Epidermal melanocyte (primary cell): ENCODE measurements around the gene PDPR.
"Not testable (repeated sequence)": the region's sequence is repeated elsewhere in the genome, so short reads cannot be mapped to it uniquely, and the experiment has no call there.

Experiments
- DNase-seq: peaks from one replicate; pipeline ENCODE4 v3.0.0; 2011; ENCODE audit warnings: low spot score; ENCODE audit not compliant: insufficient read length

Gene PDPR

DNA sequence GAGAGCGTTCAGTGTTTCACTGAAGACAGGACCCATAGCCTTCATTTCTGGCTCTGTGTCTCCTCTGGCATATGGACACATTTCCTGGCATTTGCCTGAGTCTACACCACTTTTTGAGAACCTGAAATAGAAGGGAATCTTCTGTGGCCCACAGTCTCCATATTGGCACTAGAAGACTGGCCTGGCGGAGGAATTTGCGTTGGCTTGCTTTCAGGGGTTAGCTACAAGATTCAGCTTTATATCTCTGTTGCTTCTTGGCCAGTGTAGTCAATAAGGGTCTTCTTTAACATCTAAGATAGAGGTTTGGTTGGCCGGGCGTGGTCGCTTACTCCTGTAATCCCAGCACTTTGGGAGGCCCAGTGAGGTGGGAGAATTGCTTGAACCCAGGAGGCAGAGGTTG lies 46.7 kb downstream of the PDPR start:
- DNase-seq: no peak

DNA sequence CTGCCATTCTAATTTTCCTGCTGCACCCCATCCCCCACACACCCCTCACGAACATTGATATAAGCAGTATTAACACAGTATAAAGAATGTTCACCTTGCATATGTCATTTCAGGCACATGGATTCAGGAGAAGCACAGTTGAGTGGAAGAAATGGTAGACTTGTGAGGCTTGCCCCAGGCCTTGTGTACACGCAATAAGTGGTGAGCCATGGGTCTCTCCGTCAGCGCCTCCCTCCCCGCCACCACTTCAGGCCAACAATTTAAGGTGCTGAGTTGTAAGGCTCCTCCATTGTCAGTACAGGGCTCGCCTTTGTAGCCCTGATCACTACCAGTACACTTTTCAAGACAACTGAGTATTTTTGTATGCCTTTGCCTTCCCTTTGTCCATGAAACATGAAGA lies 47.2 kb downstream of the PDPR start:
- no peak for DNase-seq

DNA sequence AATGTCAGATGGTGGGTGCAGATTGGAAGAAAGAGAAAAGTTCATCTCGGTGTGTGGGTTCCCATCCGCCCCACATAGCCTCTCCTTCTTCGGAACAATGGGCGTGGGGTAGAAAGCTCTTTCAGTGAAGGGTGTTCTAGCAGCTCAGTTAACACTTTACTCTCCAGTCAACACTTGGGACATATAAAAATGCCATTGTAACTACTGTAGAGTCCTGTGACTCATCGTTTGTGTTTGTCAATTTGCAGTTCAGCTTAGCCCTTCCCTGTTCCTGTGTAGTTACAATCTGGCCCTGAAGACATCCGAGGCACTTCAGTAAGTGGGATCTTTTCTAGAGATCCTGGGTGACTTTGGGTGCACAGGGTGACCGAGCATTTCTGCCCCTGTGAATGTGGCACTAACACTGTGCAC lies 47.9 kb downstream of the PDPR start:
- DNase-seq: no peak

DNA sequence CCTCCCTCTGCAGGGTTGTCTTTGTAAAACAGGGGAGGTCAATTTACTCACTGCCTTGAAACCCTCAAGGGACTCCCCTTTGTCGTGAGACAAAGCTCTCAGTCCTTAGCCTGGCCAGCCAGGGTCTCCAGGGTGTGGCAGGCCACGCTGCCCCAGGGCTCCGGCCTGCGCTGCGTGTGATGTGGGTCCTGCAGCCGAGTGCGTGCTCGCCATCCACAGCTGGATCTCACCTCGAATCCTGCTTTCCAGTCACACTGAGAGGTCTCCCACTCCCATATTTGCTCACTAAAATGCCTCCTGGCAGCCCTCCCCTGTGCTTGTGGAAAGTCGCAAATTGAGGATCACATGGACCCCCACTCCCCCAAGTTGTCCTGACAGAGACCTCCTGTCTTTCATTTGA lies 49.5 kb downstream of the PDPR start:
- DNase-seq: no peak

DNA sequence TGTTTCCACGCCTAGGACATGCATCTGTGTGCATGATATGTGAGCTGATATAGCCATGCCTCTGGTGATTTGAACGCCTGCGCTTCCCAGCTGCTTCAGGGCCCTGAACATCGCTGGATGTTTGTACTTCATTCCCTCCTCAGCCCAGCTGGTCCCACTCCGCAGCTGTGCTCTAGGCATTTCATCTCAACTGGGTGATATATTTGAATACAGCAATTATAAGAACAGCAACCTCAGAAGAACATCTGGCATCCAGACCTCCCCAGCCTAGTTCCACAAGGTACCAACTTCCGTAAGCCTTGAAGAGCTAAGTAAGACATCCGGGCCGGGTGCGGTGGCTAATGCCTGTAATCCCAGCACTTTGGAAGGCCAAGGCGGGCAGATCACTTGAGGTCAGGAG lies 52.6 kb downstream of the PDPR start:
- not testable (repeated sequence) for DNase-seq

DNA sequence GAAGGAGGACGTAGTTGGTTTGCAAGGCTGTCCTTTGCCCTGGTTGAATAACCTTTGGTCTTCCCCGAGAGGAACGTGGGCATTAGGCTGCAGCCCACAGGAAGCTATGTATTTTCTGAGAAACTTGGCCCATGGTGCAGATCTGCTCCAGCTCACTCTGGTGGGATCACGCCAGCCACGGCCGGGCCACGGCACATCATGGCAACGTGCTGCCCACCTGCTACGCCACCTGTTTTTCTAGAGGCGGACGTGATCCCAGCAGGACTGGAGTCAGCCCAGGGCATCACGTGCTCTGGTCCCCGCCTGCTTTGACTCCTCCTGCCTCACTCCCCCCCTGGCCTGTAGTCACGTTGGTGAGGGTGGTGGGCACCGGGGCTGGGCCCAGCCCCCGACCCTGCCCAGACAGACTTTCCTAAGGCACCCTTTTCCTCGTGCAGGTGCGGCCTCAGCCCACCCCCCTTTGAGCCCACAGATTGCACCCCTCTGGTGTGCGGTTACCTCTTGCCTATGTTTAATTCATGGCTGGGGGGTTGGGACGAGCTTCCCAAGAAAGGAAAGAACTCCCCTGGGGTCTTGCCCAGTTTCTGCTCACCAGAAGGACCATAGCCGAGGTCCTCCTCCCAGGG lies 59.2 kb downstream of the PDPR start, which contains the start of gene CLEC18C:
TSS of gene CLEC18C (plus strand) at position 576 of the 626 bp plus-strand sequence. CDS start 492 bp downstream, outside the sequence.
- not testable (repeated sequence) for DNase-seq

DNA sequence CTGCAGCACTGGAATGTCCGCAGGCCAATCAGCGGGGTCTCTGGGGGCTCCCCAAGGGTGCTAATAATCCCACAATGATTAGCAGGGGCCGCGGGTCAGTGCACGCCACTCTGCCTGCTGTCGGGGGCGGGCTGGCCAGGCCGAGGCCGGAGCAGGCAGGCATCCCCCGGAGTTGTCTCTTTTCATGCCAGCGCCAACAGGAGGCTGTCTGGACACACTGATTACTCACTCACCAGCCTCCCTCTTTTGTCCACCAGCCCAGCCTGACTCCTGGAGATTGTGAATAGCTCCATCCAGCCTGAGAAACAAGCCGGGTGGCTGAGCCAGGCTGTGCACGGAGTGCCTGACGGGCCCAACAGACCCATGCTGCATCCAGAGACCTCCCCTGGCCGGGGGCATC lies 59.8 kb downstream of the PDPR start:
- DNase-seq: not testable (repeated sequence)

DNA sequence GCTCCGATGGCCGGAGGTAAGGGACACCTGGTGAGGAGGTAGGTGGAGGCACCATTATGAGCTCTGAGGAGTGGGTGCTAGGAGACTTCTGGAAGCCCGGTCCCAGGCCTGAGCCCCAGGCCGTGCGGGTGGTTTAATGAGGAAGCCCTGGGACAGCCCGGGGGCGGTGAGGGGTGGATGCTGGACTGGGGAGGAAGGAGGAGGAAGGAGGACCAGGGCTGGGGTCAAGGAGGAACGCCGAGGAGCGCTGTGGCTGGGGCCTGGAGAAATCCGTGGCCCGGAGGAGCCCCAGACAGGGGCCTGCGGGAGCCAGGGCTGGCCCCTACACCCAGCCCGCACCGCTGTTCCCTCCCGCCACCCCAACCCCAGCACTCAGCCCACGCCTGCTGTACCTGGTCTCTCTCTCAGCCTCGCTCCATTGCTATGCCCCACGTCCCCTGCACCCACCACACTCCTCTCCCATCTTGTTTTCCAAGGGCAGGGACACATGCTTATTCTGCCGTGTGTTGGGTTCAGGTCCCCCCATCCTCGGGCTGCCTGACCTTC lies 60.3 kb downstream of the PDPR start:
- not testable (repeated sequence) for DNase-seq

DNA sequence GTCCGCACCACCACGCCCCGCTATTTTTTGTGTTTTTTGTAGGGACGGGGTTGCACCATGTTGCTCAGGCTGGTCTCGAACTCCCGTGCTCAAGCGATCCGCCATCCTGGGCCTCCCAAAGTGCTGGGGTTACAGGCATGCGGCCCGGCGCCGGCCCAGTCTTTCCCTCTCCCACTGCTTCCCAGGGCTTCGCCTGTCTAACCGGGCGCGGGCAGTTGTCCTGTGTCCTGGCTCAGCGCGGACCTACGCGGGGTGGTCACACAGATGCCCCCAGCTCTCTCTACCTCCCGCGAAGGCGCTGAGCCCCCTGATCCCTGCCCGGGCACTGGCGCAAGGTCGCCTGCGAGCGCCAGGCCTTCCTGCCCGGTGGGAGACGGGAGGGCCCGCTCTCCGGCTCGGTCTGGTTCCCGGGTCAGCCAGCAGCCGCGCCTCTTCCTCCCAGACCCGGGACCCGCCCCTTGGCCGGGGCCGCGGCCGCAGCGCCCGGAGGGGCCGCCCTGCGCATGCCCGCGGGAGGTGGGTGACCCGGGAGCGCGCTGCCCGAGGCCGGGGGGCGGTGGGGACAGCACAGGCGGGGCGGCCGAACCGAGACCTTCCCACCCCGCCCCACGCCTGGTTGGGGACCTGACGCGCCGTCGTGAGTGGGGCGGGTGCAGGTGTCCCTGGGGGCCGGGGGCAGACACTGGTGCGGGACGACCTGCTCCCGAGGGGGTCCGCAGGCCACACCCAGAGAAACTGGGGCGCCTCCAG lies 73.9 kb downstream of the PDPR start:
- not testable (repeated sequence) for DNase-seq

DNA sequence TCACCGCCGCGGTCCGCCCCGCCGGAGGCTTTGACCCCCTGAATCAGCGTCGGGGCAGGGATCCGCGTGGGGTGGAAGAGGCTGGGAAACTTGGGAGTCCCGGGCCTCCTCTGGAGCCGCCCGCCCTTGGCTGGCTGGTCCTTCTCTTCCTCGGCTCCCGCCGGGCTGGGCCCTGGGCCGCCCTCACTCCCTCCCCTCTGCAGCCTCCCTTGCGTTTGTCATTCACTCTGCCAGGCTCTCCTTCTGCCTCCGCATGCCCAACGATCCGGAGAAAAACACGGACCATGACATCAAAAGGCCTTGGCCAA lies 74.4 kb downstream of the PDPR start:
- not testable (repeated sequence) for DNase-seq

DNA sequence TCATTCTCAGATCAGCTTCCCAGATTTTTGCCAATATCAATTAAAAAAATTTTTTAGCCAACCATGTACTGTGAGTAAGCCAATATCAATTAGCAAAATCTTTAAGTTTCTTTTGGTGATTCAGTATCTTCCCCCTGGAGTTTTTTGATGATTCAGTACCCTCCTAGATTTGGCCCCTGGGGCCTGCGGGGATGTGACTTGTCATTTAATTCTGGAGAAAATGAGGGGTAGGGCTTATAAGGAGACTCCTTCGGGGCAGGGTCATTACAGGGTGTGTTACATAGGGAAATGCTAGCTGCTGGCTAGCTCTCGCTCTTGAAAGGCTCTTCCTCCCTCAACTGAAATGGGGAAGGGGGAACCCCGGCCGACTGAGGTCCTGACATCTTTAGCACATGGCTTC lies 76.4 kb downstream of the PDPR start:
- not testable (repeated sequence) for DNase-seq

DNA sequence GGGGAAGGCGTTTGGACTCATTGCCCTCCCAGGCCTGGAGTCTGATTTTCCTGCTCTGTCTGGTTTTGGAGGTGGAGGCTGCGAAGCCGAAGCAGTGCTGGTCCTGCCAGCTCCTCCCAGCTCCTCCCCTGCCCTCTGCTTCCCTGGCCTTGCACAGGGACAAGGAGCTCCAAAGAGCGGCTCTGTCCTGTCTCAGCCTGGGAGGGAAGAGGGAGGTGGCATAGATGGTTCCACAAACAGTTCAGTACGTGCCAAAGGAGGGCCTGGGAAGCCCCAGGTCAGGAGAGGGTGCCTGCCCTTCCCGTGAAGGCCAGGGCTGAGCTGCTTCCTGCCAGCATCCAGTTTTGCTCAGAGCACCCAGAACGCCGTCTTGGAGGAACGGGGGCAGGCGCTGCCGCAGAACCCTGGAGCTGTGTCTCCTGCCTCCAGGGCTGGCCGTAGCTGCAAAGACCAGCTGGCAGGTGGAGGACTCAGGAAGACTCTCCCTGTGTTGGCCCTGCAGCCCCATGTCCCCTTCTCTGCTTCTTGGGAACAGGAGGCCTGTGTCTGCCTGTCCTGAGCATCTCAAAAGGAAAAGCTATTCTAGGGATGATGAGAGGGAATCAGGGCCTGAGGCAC lies 82.7 kb downstream of the PDPR start:
- not testable (repeated sequence) for DNase-seq

DNA sequence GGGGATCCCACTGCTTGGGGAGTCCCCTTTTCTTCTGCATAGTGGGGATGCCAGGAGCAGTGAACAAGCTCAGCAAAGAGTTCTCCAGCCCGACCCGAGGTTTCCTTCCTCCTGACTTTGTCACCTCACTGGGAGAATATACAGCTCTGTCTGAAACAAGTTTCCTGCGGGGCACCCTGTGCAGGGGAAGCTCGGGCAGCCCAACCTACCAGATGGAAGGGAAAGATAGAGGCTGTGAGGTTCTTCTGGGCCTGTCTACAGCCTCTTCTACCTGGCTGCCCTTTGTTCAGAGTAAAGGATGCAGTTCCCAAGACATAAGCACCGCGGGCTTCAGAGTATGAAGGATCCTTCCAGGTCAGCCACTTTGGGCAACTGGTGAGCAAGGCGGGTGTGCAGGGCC lies 83.5 kb downstream of the PDPR start:
- DNase-seq: not testable (repeated sequence)

DNA sequence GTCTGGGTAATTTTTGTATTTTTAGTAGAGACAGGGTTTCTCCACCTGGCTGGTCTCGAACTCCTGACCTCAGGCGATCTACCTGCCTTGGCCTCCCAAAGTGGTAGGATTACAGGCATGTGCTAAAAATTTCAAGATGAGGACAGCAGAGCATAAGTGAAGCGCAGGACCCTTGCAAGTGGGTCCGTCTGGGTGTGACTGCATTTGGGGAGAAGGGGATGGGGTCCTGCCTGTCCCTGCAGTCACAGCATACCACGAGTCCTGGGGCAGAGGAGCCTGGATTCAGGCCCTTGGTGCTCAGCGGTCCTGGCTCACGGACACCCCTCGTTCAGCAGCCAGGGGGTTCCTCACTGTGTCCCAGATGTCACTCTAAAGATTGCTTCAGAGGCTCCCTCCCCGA lies 84.1 kb downstream of the PDPR start:
- DNase-seq: not testable (repeated sequence)

DNA sequence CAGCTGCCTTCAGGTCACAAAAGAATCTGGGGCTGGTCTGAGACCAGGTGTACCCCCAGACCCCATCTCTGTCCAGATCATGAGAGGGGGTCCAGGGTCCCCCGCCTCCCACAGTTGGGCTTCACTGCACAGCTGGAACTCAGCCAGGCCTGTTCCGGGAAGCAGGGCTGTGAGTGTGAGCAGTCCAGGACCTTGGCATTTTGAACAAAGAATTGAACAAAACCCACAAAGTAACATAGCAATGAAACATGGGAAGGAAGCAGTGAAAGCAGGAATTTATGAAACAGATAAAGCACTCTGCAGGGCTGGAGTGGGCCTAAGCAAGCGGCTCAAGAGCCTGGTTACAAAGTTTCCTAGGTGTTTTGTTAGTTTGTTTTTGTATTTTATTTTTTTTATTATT lies 84.5 kb downstream of the PDPR start:
- not testable (repeated sequence) for DNase-seq

DNA sequence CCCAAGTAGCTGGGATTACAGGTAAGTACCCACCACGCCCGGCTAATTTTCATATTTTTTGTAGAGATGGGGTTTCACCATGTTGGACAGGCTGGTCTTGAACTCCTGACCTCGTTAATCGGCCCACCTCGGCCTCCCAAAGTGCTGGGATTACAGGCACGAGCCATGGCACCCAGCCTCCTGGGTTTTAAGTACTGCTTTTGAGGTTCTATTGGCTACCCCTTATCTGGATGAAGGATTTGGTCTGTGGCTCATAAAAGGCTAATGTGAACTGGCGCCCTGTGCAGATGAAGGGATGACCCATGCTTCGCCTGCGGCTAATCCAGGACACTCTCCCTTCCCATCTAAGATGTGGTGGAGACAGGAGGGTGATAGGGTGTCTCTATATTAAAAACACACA lies 85.0 kb downstream of the PDPR start:
- DNase-seq: not testable (repeated sequence)

DNA sequence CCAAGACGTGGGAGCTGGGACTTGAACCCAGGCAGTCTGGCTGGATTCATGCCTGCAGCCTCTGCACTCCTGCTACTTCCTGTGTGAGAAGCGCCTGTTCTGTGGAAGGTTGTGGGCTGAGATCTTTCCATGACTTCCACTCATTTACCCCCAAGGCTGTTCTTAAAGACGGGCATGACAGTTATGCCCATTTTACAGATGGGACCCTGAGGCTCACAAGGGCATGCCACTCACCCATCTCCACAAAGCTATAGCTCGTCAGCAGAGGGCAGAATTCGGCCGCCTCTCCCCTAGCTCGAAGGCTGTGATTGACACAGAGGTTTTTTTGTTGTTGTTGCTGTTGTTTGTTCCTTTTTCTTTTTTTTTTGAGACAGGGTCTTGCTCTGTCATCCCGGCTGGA lies 85.9 kb downstream of the PDPR start:
- DNase-seq: not testable (repeated sequence)

DNA sequence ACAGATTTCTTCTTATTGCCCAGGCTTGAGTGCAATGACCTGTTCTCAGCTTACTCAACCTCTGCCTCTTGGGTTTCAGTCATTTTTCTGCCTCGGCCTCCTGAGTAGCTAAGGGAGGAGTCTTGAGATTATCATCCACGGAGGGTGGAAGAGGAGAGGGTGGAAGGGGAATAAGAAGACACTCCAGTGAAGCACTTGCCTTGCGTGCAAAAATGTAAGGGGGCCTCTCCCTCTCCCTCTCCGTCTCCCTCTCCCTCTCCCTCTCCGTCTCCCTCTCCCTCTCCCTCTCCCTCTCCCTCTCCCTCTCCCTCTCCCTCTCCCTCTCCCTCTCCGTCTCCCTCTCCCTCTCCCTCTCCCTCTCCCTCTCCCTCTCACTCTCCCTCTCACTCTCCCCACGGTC lies 89.4 kb downstream of the PDPR start:
- not testable (repeated sequence) for DNase-seq

DNA sequence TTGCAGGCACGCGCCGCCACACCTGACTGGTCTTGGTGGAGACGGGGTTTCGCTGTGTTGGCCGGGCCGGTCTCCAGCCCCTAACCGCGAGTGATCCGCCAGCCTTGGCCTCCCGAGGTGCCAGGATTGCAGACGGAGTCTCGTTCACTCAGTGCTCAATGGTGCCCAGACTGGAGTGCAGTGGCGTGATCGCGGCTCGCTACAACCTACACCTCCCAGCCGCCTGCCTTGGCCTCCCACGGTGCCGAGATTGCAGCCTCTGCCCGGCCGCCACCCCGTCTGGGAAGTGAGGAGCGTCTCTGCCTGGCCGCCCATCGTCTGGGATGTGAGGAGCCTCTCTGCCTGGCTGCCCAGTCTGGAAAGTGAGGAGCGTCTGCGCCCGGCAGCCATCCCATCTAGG lies 89.9 kb downstream of the PDPR start:
- DNase-seq: not testable (repeated sequence)

DNA sequence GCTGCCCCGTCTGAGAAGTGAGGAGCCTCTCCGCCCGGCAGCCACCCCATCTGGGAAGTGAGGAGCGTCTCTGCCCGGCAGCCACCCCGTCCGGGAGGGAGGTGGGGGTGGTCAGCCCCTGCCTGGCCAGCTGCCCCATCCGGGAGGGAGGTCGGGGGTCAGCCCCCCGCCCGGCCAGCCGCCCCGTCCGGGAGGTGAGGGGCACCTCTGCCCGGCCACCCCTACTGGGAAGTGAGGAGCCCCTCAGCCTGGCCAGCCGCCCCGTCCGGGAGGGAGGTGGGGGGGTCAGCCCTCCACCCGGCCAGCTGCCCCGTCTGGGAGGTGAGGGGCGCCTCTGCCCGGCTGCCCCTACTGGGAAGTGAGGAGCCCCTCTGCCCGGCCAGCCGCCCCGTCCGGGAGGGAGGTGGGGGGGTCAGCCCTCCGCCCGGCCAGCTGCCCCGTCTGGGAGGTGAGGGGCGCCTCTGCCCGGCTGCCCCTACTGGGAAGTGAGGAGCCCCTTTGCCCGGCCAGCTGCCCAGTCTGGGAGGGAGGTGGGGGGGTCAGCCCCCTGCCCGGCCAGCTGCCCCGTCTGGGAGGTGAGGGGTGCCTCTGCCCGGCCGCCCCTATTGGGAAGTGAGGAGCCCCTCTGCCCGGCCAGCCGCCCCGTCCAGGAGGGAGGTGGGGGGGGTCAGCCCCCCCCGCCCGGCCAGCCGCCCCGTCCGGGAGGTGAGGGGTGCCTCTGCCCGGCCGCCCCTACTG lies 90.7 kb downstream of the PDPR start:
- not testable (repeated sequence) for DNase-seq

DNA sequence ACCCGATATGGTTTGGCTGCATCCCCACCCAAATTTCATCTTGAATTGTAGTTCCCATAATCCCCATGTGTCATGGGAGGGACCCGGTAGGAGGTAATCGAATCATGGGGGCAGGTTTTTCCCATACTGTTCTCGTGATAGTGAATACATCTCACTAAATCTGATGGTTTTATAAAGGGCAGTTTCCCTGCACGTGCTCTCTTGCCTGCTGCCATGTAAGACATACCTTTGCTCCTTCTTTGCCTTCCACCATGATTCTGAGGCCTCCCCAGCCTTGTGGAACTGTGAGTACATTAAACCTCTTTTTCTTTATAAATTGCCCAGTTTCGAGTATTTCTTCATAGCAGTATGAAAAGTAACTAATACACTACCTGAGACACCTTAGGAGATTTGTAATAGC lies 92.2 kb downstream of the PDPR start:
- DNase-seq: not testable (repeated sequence)
